ENCODE measurements around the gene TMEM213.

Gene TMEM213

GRCh38 chr7:138857728-138858127 is 59.9 kb downstream of the TMEM213 start:
- no peak for TF ChIP-seq CTCF (conservative IDR thresholded peaks at IDR 0.05)
- H3K27ac ChIP-seq = no peak overlapping the region

GRCh38 chr7:138861051-138861450 is 63.3 kb downstream of the TMEM213 start:
- no peak for TF ChIP-seq CTCF (conservative IDR thresholded peaks at IDR 0.05)
- no peak overlapping the region for H3K27ac ChIP-seq

GRCh38 chr7:138863931-138864330 is 66.1 kb downstream of the TMEM213 start:
- TF ChIP-seq CTCF (conservative IDR thresholded peaks at IDR 0.05) = no peak
- no peak overlapping the region for H3K27ac ChIP-seq

GRCh38 chr7:138864667-138865066 is 66.9 kb downstream of the TMEM213 start:
- H3K27ac ChIP-seq = no peak overlapping the region
- no peak for TF ChIP-seq CTCF (conservative IDR thresholded peaks at IDR 0.05)

DNA sequence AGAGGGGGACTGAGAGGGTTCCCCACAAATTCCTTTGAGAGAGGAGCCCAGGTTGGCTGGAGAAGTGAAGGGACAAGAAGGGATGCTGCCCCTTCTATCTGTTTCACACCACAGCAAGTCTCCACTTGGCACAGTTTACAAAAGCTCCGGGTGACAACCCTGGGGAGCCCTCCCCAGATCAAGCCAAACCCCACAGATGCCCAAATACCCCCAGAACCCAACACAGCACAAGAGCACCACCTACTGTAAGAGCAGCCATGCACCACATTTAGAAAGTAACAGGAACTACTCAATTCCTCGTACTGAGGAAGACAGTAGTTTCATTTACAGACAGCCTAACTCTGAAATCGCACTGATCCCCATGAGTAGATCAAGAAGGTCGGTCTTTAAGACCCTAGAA is 68.0 kb downstream of the TMEM213 start:
- TF ChIP-seq CTCF (conservative IDR thresholded peaks at IDR 0.05) = no peak; the same call in 1 of the 2 replicates

GRCh38 chr7:138866353-138866752 is 68.6 kb downstream of the TMEM213 start:
- no peak overlapping the region for H3K27ac ChIP-seq
- no peak for TF ChIP-seq CTCF (conservative IDR thresholded peaks at IDR 0.05)

More for the DNA sequence above, 68.0 kb downstream of the TMEM213 start:
- no peak overlapping the region for H3K27ac ChIP-seq

- H3K27ac ChIP-seq = no peak overlapping the region
- no peak for TF ChIP-seq CTCF (conservative IDR thresholded peaks at IDR 0.05)
Observed at GRCh38 chr7:138867744-138868143, 70.0 kb downstream of the TMEM213 start.

- TF ChIP-seq CTCF (conservative IDR thresholded peaks at IDR 0.05) = no peak
Observed at GRCh38 chr7:138868711-138869110, 70.9 kb downstream of the TMEM213 start.

More at GRCh38 chr7:138868711-138869110, 70.9 kb downstream of the TMEM213 start:
- H3K27ac ChIP-seq = no peak overlapping the region

Data from VCaP (cell line).